NCI-H82 treated with DMSO at 0.1 percent for 48 hours (cell line): Measurements from ENCODE around the gene GFRA4.
"Not testable (repeated sequence)": the region's sequence is repeated elsewhere in the genome, so short reads cannot be mapped to it uniquely, and the experiment has no call there.

Experiments used
- DNase-seq: peaks from one replicate; lab custom pipeline; 2025; ENCODE audit not compliant: unreplicated experiment; lab: John Stamatoyannopoulos, UW

Gene GFRA4

GRCh38 chr20:3627476-3627875 lies 35.7 kb downstream of the GFRA4 start:
- no peak for DNase-seq

- no peak for DNase-seq
These were observed 40.8 kb downstream of the GFRA4 start for GRCh38 chr20:3622406-3622805.

GRCh38 chr20:3621111-3621510 lies 42.1 kb downstream of the GFRA4 start:
- no peak for DNase-seq

- DNase-seq = no peak
These were observed 46.9 kb downstream of the GFRA4 start for GRCh38 chr20:3616250-3616649.

- not testable (repeated sequence) for DNase-seq
These were observed 47.9 kb downstream of the GFRA4 start for GRCh38 chr20:3615171-3615840.

- no peak for DNase-seq
These were observed 48.7 kb downstream of the GFRA4 start for GRCh38 chr20:3614466-3614865.

- DNase-seq = no peak
These were observed 49.3 kb downstream of the GFRA4 start for GRCh38 chr20:3613821-3614440.

- DNase-seq = no peak
These were observed 50.2 kb downstream of the GFRA4 start for GRCh38 chr20:3612795-3613572.

GRCh38 chr20:3611901-3612300 lies 51.3 kb downstream of the GFRA4 start:
- no peak for DNase-seq
